ENCODE data around the gene CD109.

Gene CD109

GRCh38 chr6:73731285-73731684, 35.3 kb downstream of the CD109 start:
- DNase-seq = no peak

DNA sequence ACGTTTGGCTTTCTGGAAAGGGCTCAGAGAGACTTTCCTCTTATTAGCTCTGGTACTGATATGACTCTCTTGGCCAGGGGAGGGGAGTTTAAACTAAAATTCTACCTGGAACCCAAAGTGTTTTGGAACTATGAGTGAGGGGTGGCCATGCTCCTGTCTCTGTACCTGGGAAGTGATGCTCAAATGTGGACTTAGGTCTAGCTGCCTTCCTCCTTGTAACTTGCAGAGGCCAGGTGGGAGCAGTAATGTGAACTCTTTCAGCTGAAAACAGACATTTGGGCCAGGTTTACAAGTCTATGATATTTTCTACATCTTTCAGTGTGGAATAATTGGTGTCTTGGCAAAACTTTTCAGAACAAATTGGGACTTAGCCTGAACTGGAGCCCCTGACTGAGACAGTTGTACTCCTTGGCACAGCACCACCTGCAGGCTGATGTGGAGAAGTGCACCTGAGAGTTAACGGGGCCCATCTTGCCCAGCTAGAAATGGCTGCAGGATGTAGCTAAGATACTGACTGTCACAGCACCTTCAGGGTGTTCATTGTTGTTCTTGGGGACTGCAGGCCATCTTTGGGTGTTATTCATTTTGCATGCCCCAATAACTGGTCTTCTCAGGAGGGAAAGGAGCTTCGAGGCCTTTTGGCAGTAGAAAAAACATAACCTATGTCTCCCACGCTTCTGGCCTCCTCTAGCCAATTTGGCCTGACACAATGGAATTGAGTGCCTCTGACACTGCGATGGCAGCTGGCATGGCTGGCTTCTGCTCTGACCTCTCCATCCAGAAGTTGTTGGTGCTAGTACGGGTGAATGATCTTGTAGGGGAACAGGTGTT, 37.1 kb downstream of the CD109 start:
- peak; percentile 25 for DNase-seq

- no peak for DNase-seq
These were observed 37.8 kb downstream of the CD109 start for GRCh38 chr6:73733791-73734190.

DNA sequence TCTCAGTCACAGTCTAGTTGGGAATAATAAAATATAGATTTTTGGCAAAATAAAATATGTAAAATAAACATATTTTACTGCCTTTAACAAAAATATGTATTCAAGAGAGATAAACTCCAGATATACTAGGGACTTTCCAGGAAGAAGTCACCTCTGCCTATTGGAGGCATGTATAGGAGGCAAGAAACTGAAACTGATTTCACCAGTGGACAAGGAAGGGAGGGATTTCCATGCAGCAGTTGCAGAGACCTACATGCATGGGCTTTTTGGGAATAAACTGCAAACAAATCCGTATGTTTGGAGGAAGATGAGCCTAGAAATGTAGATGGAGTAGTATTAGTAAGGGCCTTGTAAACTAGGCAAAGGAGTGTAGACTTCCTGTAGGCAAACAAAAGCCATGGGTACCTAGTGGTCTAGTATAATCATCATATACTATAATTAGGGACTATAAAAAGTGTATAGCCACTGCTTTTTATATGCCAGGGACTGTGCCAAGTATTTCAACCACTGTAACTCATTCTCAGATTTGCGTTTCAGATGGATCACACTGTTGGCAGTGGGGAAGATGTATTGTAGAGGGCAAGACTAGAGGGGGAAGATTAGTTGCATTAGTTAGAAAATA, 38.9 kb downstream of the CD109 start:
- no peak for DNase-seq

- DNase-seq = no peak
These were observed 42.5 kb downstream of the CD109 start for GRCh38 chr6:73738367-73739028.

DNA sequence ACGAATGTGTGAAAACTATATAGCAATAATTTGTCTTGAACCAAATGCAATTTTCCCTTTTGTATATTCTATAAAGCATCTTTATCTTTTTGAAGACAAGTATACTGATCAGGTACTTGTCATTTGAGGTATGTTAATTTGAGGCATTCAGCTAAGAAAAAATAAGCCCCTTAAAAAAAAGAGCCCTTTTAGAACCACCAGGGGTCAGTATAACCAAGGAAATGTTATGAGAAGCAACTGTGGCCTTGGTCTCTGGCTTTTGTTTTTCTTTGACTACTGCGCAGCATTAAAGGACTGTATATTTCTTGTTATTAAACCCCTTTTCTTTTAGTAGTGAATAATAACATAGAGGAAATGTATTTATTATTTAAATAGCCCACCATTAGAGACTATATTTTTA, 43.1 kb downstream of the CD109 start:
- DNase-seq = peak; percentile 65

DNA sequence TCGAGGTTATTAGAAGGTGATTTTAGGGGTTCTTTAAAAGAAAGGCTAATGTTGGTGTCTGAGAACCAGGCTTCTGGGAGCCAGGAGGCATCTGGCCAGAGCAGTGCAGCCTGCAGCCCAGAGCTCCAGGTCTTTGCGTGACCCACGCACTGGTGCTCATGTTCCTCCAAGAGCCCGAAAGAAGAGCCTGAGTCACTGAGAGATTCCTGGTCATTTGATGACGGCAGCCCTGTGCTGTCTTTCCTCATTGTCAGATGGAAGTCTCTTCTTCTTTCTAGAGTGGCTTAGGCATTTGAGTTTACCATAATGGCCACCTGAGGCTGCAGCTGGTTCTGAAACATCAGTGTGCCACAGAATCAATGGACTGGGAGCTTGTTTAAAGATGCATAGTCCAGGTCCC, 46.4 kb downstream of the CD109 start:
- peak; percentile 33 for DNase-seq

DNA sequence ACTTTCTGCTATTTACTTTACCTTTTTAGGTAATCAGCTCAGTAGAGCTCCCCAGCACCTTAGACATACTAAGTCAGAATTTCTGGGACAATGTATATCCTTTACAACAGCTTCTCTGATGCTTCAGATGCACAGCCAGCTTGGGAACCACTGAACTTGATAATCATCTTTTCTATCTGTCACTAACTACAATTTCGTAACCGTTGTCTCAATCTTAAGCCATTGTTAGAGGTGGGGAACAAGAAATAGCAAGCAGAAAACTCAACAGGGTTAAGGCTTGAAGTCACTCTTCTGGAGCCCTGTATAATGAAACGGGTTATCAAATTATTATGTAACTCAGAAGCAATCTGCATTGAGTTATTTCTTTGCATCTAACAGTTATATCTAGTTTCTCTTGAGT, 47.1 kb downstream of the CD109 start:
- DNase-seq = no peak

DNA sequence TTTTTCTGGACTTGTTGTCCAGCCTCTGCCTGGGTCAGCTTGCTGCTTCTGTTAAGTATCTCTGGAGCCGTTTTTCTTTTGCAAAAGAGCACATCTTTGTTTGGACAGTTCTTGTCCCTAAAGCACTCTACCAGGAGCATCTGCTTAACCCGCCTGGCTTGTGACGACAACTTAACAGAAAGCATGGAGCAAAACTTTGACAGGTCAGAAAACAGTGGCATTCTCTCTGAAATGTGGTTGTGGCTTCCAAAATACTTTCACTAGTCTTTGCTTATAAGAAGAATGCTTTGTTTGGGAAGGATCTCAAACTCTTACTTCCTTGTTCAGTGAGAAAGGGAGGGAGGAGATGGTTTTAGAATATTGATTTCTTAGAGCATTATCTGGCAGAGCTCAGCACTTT, 47.6 kb downstream of the CD109 start:
- DNase-seq = no peak

DNA sequence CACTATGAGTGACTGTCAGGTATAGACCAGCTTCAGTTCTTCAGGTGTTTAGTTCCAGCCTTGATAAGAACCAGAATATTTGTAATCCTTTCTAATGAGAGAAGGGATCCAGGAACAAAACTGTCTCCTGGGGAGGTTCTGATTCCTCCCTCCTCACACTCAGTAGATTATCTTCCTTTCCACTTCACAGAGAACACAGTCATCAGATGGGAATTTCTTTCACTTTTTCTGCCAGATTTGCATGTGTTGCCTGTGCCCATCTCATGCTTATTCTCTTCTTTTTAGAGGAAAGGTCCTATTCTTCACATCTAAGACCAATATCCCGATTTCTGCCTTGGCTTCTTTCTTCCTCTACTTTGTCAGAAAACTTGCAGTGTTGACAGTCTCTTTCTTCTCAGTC, 50.8 kb downstream of the CD109 start:
- DNase-seq = no peak

- DNase-seq = no peak
These were observed 51.3 kb downstream of the CD109 start for GRCh38 chr6:73747289-73747688.

DNA sequence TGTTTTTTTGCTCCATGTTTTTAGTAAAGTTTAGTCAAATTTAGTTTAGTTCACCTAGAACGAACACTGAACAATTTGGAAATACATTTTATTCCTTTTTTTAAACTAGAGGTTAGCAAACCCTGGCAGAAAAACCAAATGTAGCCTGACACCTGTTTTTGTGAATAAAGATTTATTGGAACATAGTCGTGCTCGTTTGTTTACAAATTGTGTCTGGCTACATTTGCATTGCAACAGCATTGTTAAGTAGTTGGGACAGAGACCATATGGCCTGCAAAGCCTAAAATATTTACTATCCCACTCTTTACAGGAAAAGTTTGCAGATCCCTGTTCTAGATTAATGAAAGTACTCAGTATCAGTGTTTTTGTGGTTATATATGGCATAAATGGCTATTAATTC, 56.9 kb downstream of the CD109 start:
- no peak for DNase-seq

DNA sequence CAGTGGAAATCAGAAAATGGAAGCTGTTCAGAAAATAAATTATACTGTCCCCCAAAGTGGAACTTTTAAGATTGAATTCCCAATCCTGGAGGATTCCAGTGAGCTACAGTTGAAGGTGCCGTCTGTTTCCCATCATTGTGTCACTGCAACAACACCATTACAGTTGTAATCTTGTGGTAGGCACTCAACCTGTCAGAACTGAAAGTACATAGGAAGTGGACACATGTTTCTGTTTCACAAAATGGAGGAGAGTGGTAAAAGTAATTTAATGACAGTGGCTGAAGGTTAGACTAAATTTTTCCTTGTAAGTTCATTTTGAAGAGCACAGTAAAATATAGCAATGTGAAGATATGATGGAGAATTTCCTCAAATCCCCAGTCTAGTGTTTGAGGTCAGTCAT, 70.0 kb downstream of the CD109 start:
- DNase-seq = no peak

GRCh38 chr6:73768558-73768957, 72.6 kb downstream of the CD109 start:
- DNase-seq = no peak

DNA sequence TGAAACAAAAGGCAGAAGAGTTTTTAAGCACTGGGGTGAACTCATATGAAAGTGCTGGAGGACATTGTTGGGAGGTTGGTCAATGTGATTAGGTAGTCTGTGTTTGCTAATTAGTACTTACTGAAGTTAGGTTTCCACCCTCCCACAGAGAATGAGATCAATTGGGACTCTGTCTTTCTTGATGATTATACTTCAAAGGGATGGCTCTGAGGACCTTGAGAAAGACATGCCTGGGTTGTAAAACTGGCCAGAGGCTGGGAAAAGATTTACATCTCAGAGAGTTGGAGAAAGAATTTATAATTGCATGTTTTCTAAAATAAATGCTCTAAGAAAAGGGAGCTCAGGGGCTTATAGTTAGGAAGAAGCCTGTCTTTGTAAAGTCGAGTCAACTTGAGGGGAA, 74.0 kb downstream of the CD109 start:
- no peak for DNase-seq

- DNase-seq = peak; percentile 26
These were observed 78.3 kb downstream of the CD109 start for GRCh38 chr6:73774311-73774774.

GRCh38 chr6:73779943-73780342, 83.9 kb downstream of the CD109 start:
- no peak for DNase-seq

DNA sequence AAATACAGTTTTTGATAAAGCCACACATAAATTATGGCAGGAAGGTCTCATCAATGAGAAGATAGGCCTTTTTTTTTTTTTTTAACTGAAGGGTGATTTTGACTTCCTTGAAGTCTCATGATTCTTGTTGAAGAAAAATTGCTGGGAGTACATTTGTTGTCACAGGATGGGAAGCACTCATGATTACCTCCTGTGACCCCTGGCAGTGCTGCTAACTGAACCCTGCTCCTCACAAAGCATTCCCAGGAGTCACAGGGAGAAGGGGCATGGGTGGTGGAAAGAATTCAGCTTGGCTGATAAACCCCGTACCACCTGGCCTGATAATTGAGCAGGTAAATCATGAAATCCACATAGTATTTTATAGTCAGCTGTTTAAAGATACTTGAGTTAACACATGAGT, 86.9 kb downstream of the CD109 start:
- DNase-seq = no peak

DNA sequence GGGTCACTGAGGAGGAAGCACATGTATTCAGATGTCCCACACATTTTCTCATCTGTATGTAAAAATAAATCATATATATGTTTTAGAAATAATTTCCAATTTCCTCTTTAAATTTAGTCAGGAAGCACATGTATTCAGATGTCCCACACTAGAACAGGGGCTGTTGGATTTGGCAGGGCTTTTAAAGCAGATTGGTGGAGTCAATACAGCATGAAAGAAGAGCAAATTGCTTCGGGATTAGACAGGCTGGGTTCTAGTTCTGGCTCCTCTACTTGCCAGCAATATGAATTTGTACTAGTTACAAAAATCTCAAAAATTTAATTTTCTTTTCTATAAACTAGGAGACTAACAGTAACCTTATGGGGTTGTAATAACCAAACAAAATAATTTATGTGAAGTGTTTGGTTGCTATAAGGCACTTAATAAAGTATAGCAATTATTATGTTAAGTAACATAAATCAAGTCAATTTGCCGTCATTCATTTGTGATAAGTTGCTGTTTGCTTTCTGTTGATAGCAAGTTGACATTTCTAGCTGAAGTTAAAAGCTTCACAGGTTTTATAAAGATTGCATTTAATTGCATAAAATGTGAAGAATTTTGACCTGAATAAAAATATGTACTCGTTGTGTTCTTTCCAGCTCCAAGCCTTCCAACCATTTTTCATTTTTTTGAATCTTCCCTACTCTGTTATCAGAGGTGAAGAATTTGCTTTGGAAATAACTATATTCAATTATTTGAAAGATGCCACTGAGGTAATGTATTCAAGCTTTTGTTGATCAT, 88.9 kb downstream of the CD109 start:
- DNase-seq = no peak

- no peak for DNase-seq
These were observed 94.6 kb downstream of the CD109 start for GRCh38 chr6:73790574-73790973.

- no peak for DNase-seq
These were observed 95.3 kb downstream of the CD109 start for GRCh38 chr6:73791336-73791735.

DNA sequence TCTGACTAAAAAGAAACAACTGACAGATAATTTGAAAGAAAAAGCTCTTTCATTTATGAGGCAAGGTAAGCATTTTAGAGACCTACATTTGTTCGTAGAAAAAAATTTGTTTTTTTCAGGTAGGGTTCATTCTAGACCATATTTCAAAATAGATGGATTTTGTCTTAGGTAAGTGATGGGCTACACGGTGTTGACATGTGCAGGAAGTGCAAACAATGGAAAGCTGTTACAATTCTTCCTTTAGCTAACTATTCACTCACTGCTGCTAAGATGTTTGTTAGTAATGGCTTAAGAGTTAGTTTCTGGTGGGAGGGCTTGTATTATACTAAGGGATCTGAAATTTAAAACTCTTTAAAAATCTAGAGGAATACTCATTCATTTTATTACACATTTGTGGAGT, 96.7 kb downstream of the CD109 start:
- no peak for DNase-seq

- no peak for DNase-seq
These were observed 100.9 kb downstream of the CD109 start for GRCh38 chr6:73796881-73797280.
